ES-I3 (cell line): ENCODE data around the gene SUFU.

ENCODE experiments used
- H3K36me3 ChIP-seq: 2 replicates; pipeline ENCODE4 v1.6.1; 2013; ENCODE audit warnings: mild to moderate bottlenecking, low read length, control low read depth, moderate library complexity; ENCODE audit not compliant: insufficient read depth
- H3K4me1 ChIP-seq: 2 replicates; pipeline ENCODE4 v1.6.1; 2013; ENCODE audit warnings: mild to moderate bottlenecking, control low read depth, low read length; ENCODE audit not compliant: insufficient read depth
- H3K9ac ChIP-seq: 2 replicates; pipeline ENCODE4 v1.6.1; 2013; ENCODE audit warnings: low read depth, mild to moderate bottlenecking, low read length, moderate library complexity
- H3K9me3 ChIP-seq: 2 replicates; pipeline ENCODE4 v1.6.1; 2013; ENCODE audit warnings: mild to moderate bottlenecking, low read length, moderate library complexity; ENCODE audit not compliant: control insufficient read depth, insufficient read depth

The SUFU gene

GRCh38 chr10:102648889-102649796 is 145.4 kb downstream of the SUFU start:
- peaks cover 48% of the 10 kb centered on the region for H3K4me1 ChIP-seq
- no peak overlapping the region; the same call in 1 of the 2 replicates for H3K9ac ChIP-seq
- H3K9me3 ChIP-seq: no peaks in the 10 kb centered on the region
- H3K36me3 ChIP-seq: no peaks in the 10 kb centered on the region; the same call in 1 of the 2 replicates

GRCh38 chr10:102649797-102650654 is 146.3 kb downstream of the SUFU start:
- Histone ChIP-seq H3K4me1 (peaks cover 48% of the 10 kb centered on the region), H3K9ac (no peak overlapping the region; the same call in 1 of the 2 replicates), H3K36me3 (no peaks in the 10 kb centered on the region; the same call in 1 of the 2 replicates), H3K9me3 (no peaks in the 10 kb centered on the region)

- peaks cover 4% of the 10 kb centered on the region; the same call in 1 of the 2 replicates for H3K36me3 ChIP-seq
- no peaks in the 10 kb centered on the region for H3K9me3 ChIP-seq
- H3K4me1 ChIP-seq: peaks cover 48% of the 10 kb centered on the region
- no peak overlapping the region for H3K9ac ChIP-seq
Measured at GRCh38 chr10:102650655-102651454, 147.1 kb downstream of the SUFU start.

- no peaks in the 10 kb centered on the region for H3K9me3 ChIP-seq
- H3K36me3 ChIP-seq: peaks cover 8% of the 10 kb centered on the region; the same call in 1 of the 2 replicates
- H3K4me1 ChIP-seq: peaks cover 48% of the 10 kb centered on the region
- no peak overlapping the region for H3K9ac ChIP-seq
Measured at GRCh38 chr10:102651455-102652169, 147.8 kb downstream of the SUFU start.

GRCh38 chr10:102652170-102652916 is 148.6 kb downstream of the SUFU start:
- no peaks in the 10 kb centered on the region for H3K9me3 ChIP-seq
- no peak overlapping the region for H3K9ac ChIP-seq
- H3K36me3 ChIP-seq: peaks cover 8% of the 10 kb centered on the region; the same call in 1 of the 2 replicates
- H3K4me1 ChIP-seq: peaks cover 41% of the 10 kb centered on the region

- H3K9me3 ChIP-seq: no peaks in the 10 kb centered on the region
- H3K4me1 ChIP-seq: peaks cover 34% of the 10 kb centered on the region
- H3K36me3 ChIP-seq: peaks cover 8% of the 10 kb centered on the region; the same call in 1 of the 2 replicates
- H3K9ac ChIP-seq: no peak overlapping the region
Measured at GRCh38 chr10:102653060-102653459, 149.3 kb downstream of the SUFU start.

- H3K36me3 ChIP-seq: peaks cover 8% of the 10 kb centered on the region; the same call in 1 of the 2 replicates
- H3K4me1 ChIP-seq: peaks cover 25% of the 10 kb centered on the region
- H3K9me3 ChIP-seq: no peaks in the 10 kb centered on the region
- H3K9ac ChIP-seq: no peak overlapping the region
Measured at GRCh38 chr10:102654566-102654965, 150.8 kb downstream of the SUFU start.

- peaks cover 22% of the 10 kb centered on the region for H3K4me1 ChIP-seq
- no peaks in the 10 kb centered on the region for H3K9me3 ChIP-seq
- no peak overlapping the region for H3K9ac ChIP-seq
- H3K36me3 ChIP-seq: peaks cover 8% of the 10 kb centered on the region; the same call in 1 of the 2 replicates
Measured at GRCh38 chr10:102654969-102655368, 151.2 kb downstream of the SUFU start.

GRCh38 chr10:102656026-102656425 is 152.3 kb downstream of the SUFU start:
- Histone ChIP-seq H3K36me3 (peaks cover 8% of the 10 kb centered on the region; the same call in 1 of the 2 replicates), H3K9me3 (no peaks in the 10 kb centered on the region), H3K9ac (no peak overlapping the region), H3K4me1 (peaks cover 19% of the 10 kb centered on the region)

- Histone ChIP-seq H3K9me3 (no peaks in the 10 kb centered on the region), H3K9ac (no peak overlapping the region), H3K36me3 (peaks cover 8% of the 10 kb centered on the region; the same call in 1 of the 2 replicates), H3K4me1 (peaks cover 20% of the 10 kb centered on the region)
Measured at GRCh38 chr10:102656791-102657371, 153.1 kb downstream of the SUFU start.

- Histone ChIP-seq H3K9me3 (no peaks in the 10 kb centered on the region), H3K36me3 (peaks cover 8% of the 10 kb centered on the region; the same call in 1 of the 2 replicates), H3K4me1 (peaks cover 20% of the 10 kb centered on the region), H3K9ac (no peak overlapping the region)
Measured at GRCh38 chr10:102657451-102657850, 153.7 kb downstream of the SUFU start.

GRCh38 chr10:102657984-102658724 is 154.4 kb downstream of the SUFU start:
- Histone ChIP-seq H3K9me3 (no peaks in the 10 kb centered on the region), H3K9ac (no peak overlapping the region), H3K4me1 (peaks cover 20% of the 10 kb centered on the region), H3K36me3 (peaks cover 8% of the 10 kb centered on the region; the same call in 1 of the 2 replicates)
